ENCODE results near the gene TMEM100. TPM values are rescaled to one million over a fixed set of nuclear protein-coding genes. Genes with fewer than 3 reads are reported as not detected.

The TMEM100 gene
- total and polyA plus RNA-seq, 2 donors (not counting 3 experiments of a cell fraction or from before 2014, with no cell fraction given) = not detected

- Histone ChIP-seq H3K36me3 (ENCODE audit: control insufficient read depth in 2 of 2, extremely low read depth in 1 of 2, insufficient read depth in 2 of 2, low read length in 2 of 2) (no peaks in the 10 kb centered on the region), H3K4me3 (replicated peaks in 1 of 3; ENCODE audit: insufficient read depth in 1 of 3, low read depth in 1 of 3, low read length in 3 of 3) (no peak overlapping the region), H3K27me3 (ENCODE audit: control insufficient read depth in 2 of 2, insufficient read depth in 2 of 2, low read length in 2 of 2) (no peaks in the 10 kb centered on the region), H3K9me1 (replicated peaks; ENCODE audit: control insufficient read depth, extremely low read depth, insufficient read depth, low read length) (no peaks in the 10 kb centered on the region), H3K79me2 (ENCODE audit: control insufficient read depth, insufficient read depth, low read length) (peaks cover 9% of the 10 kb centered on the region), H3K9me3 (replicated peaks; ENCODE audit: control insufficient read depth, insufficient read depth, low read length) (no peaks in the 10 kb centered on the region), H3K9ac (replicated peaks; ENCODE audit: extremely low read depth, insufficient read depth, low read length) (no peak overlapping the region), H3K4me1 (ENCODE audit: control insufficient read depth, extremely low read depth, insufficient read depth, low read length) (peaks cover 22% of the 10 kb centered on the region), H3K27ac (ENCODE audit: insufficient read depth, low read depth, low read length) (no peak overlapping the region), H2AFZ (ENCODE audit: low read depth, low read length) (no peak overlapping the region), H3K4me2 (ENCODE audit: insufficient read depth, low read length) (no peak overlapping the region), H4K20me1 (replicated peaks; ENCODE audit: control insufficient read depth, extremely low read depth, insufficient read depth, low read length) (peaks cover 2% of the 10 kb centered on the region)
- DNase-seq (ENCODE audit: low read depth, low spot score) = no peak
- FAIRE-seq = no peak
- ChIA-PET CTCF (interaction anchor here (1.3 to 2.5 kb wide), 2 partner anchors 12 to 160 kb away, joined by 3 to 12 read pairs; partner anchors contain the start of gene PCTP), POLR2A (no interaction called here)
- dilution Hi-C loops (cut with MboI; ENCODE audit: extremely low pct_ligation_motif_present, low sequenced_read_pairs) (no loop called here), intact Hi-C loops (cut with micrococcal nuclease) (loop anchor here (5.0 kb wide), 1 partner anchor 175 kb away; no protein-coding TSS in a partner anchor)
- BruUV-seq (replicated peaks) = no TSS peak
- TF ChIP-seq POLR2AphosphoS5 (IDR thresholded peaks at IDR 0.05; ENCODE audit: insufficient read depth, low read depth, low read length) = no peak
Observed at GRCh38 chr17:55762086-55762858, 39.6 kb upstream of the TMEM100 start.

- no peaks in the 10 kb centered on the region for H3K9me1 ChIP-seq (replicated peaks; ENCODE audit: control insufficient read depth, extremely low read depth, insufficient read depth, low read length)
- BruUV-seq (replicated peaks) = no TSS peak
- H3K27ac ChIP-seq (ENCODE audit: insufficient read depth, low read depth, low read length) = peak overlapping the region; percentile 8
- H4K20me1 ChIP-seq (replicated peaks; ENCODE audit: control insufficient read depth, extremely low read depth, insufficient read depth, low read length) = peaks cover 2% of the 10 kb centered on the region
- ChIA-PET CTCF (interaction anchor here (0.7 to 2.5 kb wide), 5 partner anchors 10 to 246 kb away, joined by 3 to 12 read pairs (median 3); partner anchors contain the start of gene PCTP), POLR2A (interaction anchor here (1.3 kb wide), 1 partner anchor 10 kb away, joined by 4 read pairs; the partner anchor contains the start of gene PCTP)
- no peak for TF ChIP-seq CTCF (IDR thresholded peaks at IDR 0.05; ENCODE audit: extremely low read depth in 1 of 2, insufficient read depth in 1 of 2, low read depth in 1 of 2, low read length in 2 of 2)
- TF ChIP-seq JUN (IDR thresholded peaks at IDR 0.05; ENCODE audit: borderline replicate concordance, insufficient read depth, insufficient read length, low read depth) = no peak
- no peak for TF ChIP-seq POLR2AphosphoS5 (IDR thresholded peaks at IDR 0.05; ENCODE audit: insufficient read depth, low read depth, low read length)
- no peak for TF ChIP-seq MYC (IDR thresholded peaks at IDR 0.05; ENCODE audit: low read depth, low read length)
- no peak for TF ChIP-seq FOS (IDR thresholded peaks at IDR 0.05; ENCODE audit: borderline replicate concordance, insufficient read depth, low read length)
- no peak for TF ChIP-seq MAX (IDR thresholded peaks at IDR 0.05; ENCODE audit: insufficient read depth, insufficient read length)
- TF ChIP-seq GATA2 (IDR thresholded peaks at IDR 0.05; ENCODE audit: insufficient read depth, insufficient read length, low read depth, low read length) = no peak
- FAIRE-seq (no peak), DNase-seq (ENCODE audit: low read depth, low spot score) (peak; percentile 48)
- H3K36me3 ChIP-seq (ENCODE audit: control insufficient read depth in 2 of 2, extremely low read depth in 1 of 2, insufficient read depth in 2 of 2, low read length in 2 of 2) = no peaks in the 10 kb centered on the region
- H2AFZ ChIP-seq (ENCODE audit: low read depth, low read length) = no peak overlapping the region
- H3K4me3 ChIP-seq (replicated peaks in 1 of 3; ENCODE audit: insufficient read depth in 1 of 3, low read depth in 1 of 3, low read length in 3 of 3) = no peak overlapping the region
- dilution Hi-C loops (cut with MboI; ENCODE audit: extremely low pct_ligation_motif_present, low sequenced_read_pairs) = no loop called here
- H3K27me3 ChIP-seq (ENCODE audit: control insufficient read depth in 2 of 2, insufficient read depth in 2 of 2, low read length in 2 of 2) = no peaks in the 10 kb centered on the region
- peaks cover 22% of the 10 kb centered on the region for H3K4me1 ChIP-seq (ENCODE audit: control insufficient read depth, extremely low read depth, insufficient read depth, low read length)
- H3K9ac ChIP-seq (replicated peaks; ENCODE audit: extremely low read depth, insufficient read depth, low read length) = no peak overlapping the region
- H3K9me3 ChIP-seq (replicated peaks; ENCODE audit: control insufficient read depth, insufficient read depth, low read length) = no peaks in the 10 kb centered on the region
- H3K79me2 ChIP-seq (ENCODE audit: control insufficient read depth, insufficient read depth, low read length) = peaks cover 9% of the 10 kb centered on the region
- intact Hi-C loops (cut with micrococcal nuclease) = loop anchor here (5.0 kb wide), 1 partner anchor 173 kb away; no protein-coding TSS in a partner anchor
- peak overlapping the region; percentile 30 for H3K4me2 ChIP-seq (ENCODE audit: insufficient read depth, low read length)
Observed at GRCh38 chr17:55760643-55761355, 38.1 kb upstream of the TMEM100 start.

All from endothelial cell of umbilical vein (primary cell).